Measurements from ENCODE around the gene ZBTB14. TPM values are rescaled to one million over a fixed set of nuclear protein-coding genes. Genes with fewer than 3 reads are reported as not detected.

ZBTB14 gene
- total and polyA plus RNA-seq, 4 donors: 6.1 to 14.9 (median 9.2) TPM

DNA sequence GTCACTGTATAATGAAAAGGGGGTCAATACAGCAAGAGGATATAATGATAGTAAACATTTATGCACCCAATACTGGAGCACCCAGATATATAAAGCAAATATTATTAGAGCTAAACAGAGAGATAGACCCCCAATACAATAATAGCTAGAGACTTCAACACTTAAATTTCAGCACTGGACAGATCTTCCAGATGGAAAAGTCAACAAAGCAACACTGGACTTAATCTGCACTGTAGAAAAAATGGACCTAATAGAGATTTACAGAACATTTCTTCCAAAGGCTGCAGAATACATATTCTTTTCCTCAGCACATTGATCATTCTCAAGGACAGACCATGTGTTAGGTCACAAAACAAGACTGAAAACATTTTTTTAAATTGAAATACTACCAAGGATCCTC is 26.7 kb downstream of the ZBTB14 start:
- H3K27me3 ChIP-seq (ENCODE audit: control insufficient read depth in 3 of 3, insufficient read depth in 3 of 3, low read length in 2 of 3): no peaks in the 10 kb centered on the region
- H3K4me1 ChIP-seq (ENCODE audit: control insufficient read depth in 5 of 5, insufficient read depth in 5 of 5, low read length in 5 of 5): no peaks in the 10 kb centered on the region
- no peak overlapping the region for H3K4me3 ChIP-seq
- ATAC-seq (ENCODE audit: insufficient read depth, low FRiP score) (no peak), DNase-seq (peak in 1 of 3 donors; percentile 7)
- H3K36me3 ChIP-seq (ENCODE audit: control insufficient read depth in 4 of 4, insufficient read depth in 4 of 4, low read length in 4 of 4): no peaks in the 10 kb centered on the region
- H3K9ac ChIP-seq (ENCODE audit: insufficient read depth in 1 of 2, low read length in 2 of 2): no peak overlapping the region
- H3K27ac ChIP-seq (ENCODE audit: low read depth in 1 of 2, low read length in 1 of 2): no peak overlapping the region
- no peaks in the 10 kb centered on the region for H3K9me3 ChIP-seq (ENCODE audit: control insufficient read depth in 4 of 4, insufficient read depth in 3 of 4, low read length in 3 of 4)
- TF ChIP-seq, protein P1, sequence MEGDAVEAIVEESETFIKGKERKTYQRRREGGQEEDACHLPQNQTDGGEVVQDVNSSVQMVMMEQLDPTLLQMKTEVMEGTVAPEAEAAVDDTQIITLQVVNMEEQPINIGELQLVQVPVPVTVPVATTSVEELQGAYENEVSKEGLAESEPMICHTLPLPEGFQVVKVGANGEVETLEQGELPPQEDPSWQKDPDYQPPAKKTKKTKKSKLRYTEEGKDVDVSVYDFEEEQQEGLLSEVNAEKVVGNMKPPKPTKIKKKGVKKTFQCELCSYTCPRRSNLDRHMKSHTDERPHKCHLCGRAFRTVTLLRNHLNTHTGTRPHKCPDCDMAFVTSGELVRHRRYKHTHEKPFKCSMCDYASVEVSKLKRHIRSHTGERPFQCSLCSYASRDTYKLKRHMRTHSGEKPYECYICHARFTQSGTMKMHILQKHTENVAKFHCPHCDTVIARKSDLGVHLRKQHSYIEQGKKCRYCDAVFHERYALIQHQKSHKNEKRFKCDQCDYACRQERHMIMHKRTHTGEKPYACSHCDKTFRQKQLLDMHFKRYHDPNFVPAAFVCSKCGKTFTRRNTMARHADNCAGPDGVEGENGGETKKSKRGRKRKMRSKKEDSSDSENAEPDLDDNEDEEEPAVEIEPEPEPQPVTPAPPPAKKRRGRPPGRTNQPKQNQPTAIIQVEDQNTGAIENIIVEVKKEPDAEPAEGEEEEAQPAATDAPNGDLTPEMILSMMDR (IDR thresholded peaks at IDR 0.05; ENCODE audit: control extremely low read depth, extremely low read depth): no peak

DNA sequence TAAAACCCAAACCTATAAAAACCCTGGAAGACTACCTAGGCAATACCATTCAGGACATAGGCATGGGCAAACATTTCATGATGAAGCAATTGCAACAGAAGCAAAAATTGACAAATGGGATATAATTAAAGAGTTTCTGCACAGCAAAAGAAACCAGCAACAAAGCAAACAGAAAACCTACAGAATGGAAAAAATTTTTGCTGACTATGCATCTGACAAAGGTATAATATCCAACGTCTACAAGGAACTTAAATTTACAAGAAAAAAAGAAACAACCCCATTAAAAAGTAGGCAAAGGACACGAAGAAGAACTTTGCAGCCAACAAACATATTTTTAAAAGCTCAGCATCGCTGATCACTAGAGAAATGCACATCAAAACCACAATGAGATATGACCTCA is 28.8 kb downstream of the ZBTB14 start:
- no peak overlapping the region for H3K27ac ChIP-seq (ENCODE audit: low read depth in 1 of 2, low read length in 1 of 2)
- DNase-seq (no peak), ATAC-seq (ENCODE audit: insufficient read depth, low FRiP score) (no peak)
- no peak overlapping the region for H3K4me3 ChIP-seq
- H3K27me3 ChIP-seq (ENCODE audit: control insufficient read depth in 3 of 3, insufficient read depth in 3 of 3, low read length in 2 of 3): no peaks in the 10 kb centered on the region
- peaks cover 0 to 6% (median 0%) of the 10 kb centered on the region in 4 donors for H3K9me3 ChIP-seq (ENCODE audit: control insufficient read depth in 4 of 4, insufficient read depth in 3 of 4, low read length in 3 of 4)
- H3K36me3 ChIP-seq (ENCODE audit: control insufficient read depth in 4 of 4, insufficient read depth in 4 of 4, low read length in 4 of 4): no peaks in the 10 kb centered on the region
- TF ChIP-seq, protein P1 (IDR thresholded peaks at IDR 0.05; ENCODE audit: control extremely low read depth, extremely low read depth): no peak
- no peaks in the 10 kb centered on the region for H3K4me1 ChIP-seq (ENCODE audit: control insufficient read depth in 5 of 5, insufficient read depth in 5 of 5, low read length in 5 of 5)
- WGBS, 2 donors: 85 to 87% methylated on average over 3 of the region's 3 CpGs
- no peak overlapping the region for H3K9ac ChIP-seq (ENCODE audit: insufficient read depth in 1 of 2, low read length in 2 of 2)

DNA sequence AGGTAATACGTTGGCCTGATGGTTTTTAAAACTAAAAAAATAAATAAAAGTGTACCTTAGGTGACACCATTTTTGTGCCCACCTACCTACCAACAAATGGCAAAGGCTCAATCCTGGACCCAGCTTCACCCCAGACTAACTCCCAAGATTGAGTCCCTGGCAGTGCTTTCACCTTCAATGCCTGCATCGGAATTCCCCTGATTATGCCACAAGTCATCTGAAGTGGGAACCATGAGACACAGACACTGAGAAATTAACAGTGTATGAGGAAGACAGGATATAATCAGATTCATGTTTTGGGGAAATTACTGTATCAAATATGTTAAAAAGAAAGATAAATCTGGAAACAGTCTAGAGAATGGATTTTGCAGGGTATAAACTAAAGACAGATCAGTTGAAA is 41.6 kb downstream of the ZBTB14 start:
- H3K27me3 ChIP-seq (ENCODE audit: control insufficient read depth in 3 of 3, insufficient read depth in 3 of 3, low read length in 2 of 3): no peaks in the 10 kb centered on the region
- H3K4me1 ChIP-seq (ENCODE audit: control insufficient read depth in 5 of 5, insufficient read depth in 5 of 5, low read length in 5 of 5): no peaks in the 10 kb centered on the region
- no peak overlapping the region for H3K27ac ChIP-seq (ENCODE audit: low read depth in 1 of 2, low read length in 1 of 2)
- DNase-seq (no peak), ATAC-seq (ENCODE audit: insufficient read depth, low FRiP score) (no peak)
- H3K9me3 ChIP-seq (ENCODE audit: control insufficient read depth in 4 of 4, insufficient read depth in 3 of 4, low read length in 3 of 4): no peaks in the 10 kb centered on the region
- 56 to 73% methylated on average over 2 of the region's 2 CpGs for WGBS, 2 donors
- TF ChIP-seq, protein P1 (IDR thresholded peaks at IDR 0.05; ENCODE audit: control extremely low read depth, extremely low read depth): no peak
- H3K36me3 ChIP-seq (ENCODE audit: control insufficient read depth in 4 of 4, insufficient read depth in 4 of 4, low read length in 4 of 4): no peaks in the 10 kb centered on the region
- H3K4me3 ChIP-seq: no peak overlapping the region
- no peak overlapping the region for H3K9ac ChIP-seq (ENCODE audit: insufficient read depth in 1 of 2, low read length in 2 of 2)

DNA sequence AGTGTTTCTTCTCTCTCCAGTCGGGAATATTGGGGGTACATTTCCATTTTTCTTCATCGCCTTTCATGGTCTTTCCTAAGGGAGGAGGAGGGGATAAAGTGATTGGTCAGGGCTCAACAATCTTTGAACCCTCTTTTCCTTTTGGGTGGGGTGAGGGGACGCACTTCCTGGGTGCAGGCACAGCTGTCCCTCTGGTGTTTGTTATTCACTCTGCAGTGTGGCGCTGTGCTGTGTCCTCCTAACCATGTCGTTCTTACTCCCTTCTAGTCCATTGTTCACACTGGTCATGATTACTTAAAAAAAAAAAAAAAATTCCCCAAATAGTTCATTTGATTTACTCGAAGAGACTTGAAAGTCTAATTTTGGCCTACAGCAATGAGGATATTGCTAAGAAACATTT is 44.4 kb downstream of the ZBTB14 start:
- Histone ChIP-seq H3K4me3 (no peak overlapping the region), H3K9me3 (ENCODE audit: control insufficient read depth in 4 of 4, insufficient read depth in 3 of 4, low read length in 3 of 4) (no peaks in the 10 kb centered on the region), H3K36me3 (ENCODE audit: control insufficient read depth in 4 of 4, insufficient read depth in 4 of 4, low read length in 4 of 4) (no peaks in the 10 kb centered on the region), H3K27me3 (ENCODE audit: control insufficient read depth in 3 of 3, insufficient read depth in 3 of 3, low read length in 2 of 3) (no peaks in the 10 kb centered on the region), H3K9ac (ENCODE audit: insufficient read depth in 1 of 2, low read length in 2 of 2) (no peak overlapping the region), H3K4me1 (ENCODE audit: control insufficient read depth in 5 of 5, insufficient read depth in 5 of 5, low read length in 5 of 5) (no peaks in the 10 kb centered on the region), H3K27ac (ENCODE audit: low read depth in 1 of 2, low read length in 1 of 2) (no peak overlapping the region)
- no peak for ATAC-seq (ENCODE audit: insufficient read depth, low FRiP score)
- 84 to 88% methylated on average over 6 of the region's 6 CpGs for WGBS, 2 donors
- DNase-seq: no peak
- TF ChIP-seq, protein P1 (IDR thresholded peaks at IDR 0.05; ENCODE audit: control extremely low read depth, extremely low read depth): no peak

Measured in lung (tissue), 12 donors.